D341Med (cell line): ENCODE results near the gene TAOK1.

ENCODE experiments used
- DNase-seq: peaks from one replicate; pipeline ENCODE4 v3.0.0; 2012; ENCODE audit warnings: low spot score

The TAOK1 gene

GRCh38 chr17:29595943-29596774 lies 206.0 kb downstream of the TAOK1 start:
- no peak for DNase-seq

- DNase-seq = no peak
These were observed 206.6 kb downstream of the TAOK1 start for GRCh38 chr17:29596811-29597210.

GRCh38 chr17:29597361-29598172 lies 207.4 kb downstream of the TAOK1 start:
- peak; percentile 75 for DNase-seq
